A673 (cell line): Measurements from ENCODE around the gene BAK1. TPM values are rescaled to one million over a fixed set of nuclear protein-coding genes. Genes with fewer than 3 reads are reported as not detected.

Source experiments
- Bru-seq: library from RNA; stranded (reverse); fragments of 400-500 nt; gene quantifications from one replicate; lab custom pipeline; 2021; lab: Mats Ljungman, UMichigan
- BruChase-seq, 2 experiments: library from RNA; stranded (reverse); fragments of 400-500 nt; gene quantifications; one replicate each; lab custom pipeline; 2021; lab: Mats Ljungman, UMichigan
- BruUV-seq: library from RNA; stranded (reverse); fragments of 400-500 nt; replicated peaks from 2 replicates; lab custom pipeline; 2021; lab: Mats Ljungman, UMichigan
- CTCF ChIA-PET: fragments of 300-600 bp; sonication (Branson Sonifier 250); formaldehyde crosslinking; loops from one replicate; lab custom pipeline; 2022; ENCODE audit warnings: antibody characterized with exemption; lab: Charles Lee
- POLR2A ChIA-PET: fragments of 300-600 bp; sonication (Branson Sonifier 250); formaldehyde crosslinking; loops from one replicate; lab custom pipeline; 2022; ENCODE audit warnings: antibody characterized with exemption; ENCODE audit not compliant: low non-redundant PET; lab: Charles Lee
- DNase-seq: peaks from one replicate; pipeline ENCODE4 v3.0.0-alpha.2; 2015; ENCODE audit warnings: low spot score
- H3K27ac ChIP-seq: fragments of 200-600 bp; sonication (generic); 2 replicates; pipeline ENCODE4 v1.5.1; 2016; ENCODE audit warnings: mixed run types, low read depth, mild to moderate bottlenecking, mixed read lengths, antibody characterized with exemption, low read length; ENCODE audit not compliant: poor library complexity, severe bottlenecking
- H3K27me3 ChIP-seq: fragments of 200-600 bp; sonication (generic); replicated peaks from 2 replicates; pipeline ENCODE4 v1.6.1; 2017; ENCODE audit warnings: mixed run types, low read depth, mild to moderate bottlenecking, mixed read lengths, antibody characterized with exemption, low read length; ENCODE audit not compliant: insufficient read depth, poor library complexity
- H3K36me3 ChIP-seq: fragments of 200-600 bp; sonication (generic); 2 replicates; pipeline ENCODE4 v1.6.1; 2016; ENCODE audit warnings: mixed run types, mild to moderate bottlenecking, mixed read lengths, antibody characterized with exemption, low read length; ENCODE audit not compliant: insufficient read depth, poor library complexity, severe bottlenecking
- H3K4me1 ChIP-seq: fragments of 200-600 bp; sonication (generic); 2 replicates; pipeline ENCODE4 v1.6.1; 2017; ENCODE audit warnings: mixed run types, mild to moderate bottlenecking, mixed read lengths, antibody characterized with exemption, low read length; ENCODE audit not compliant: insufficient read depth, poor library complexity, severe bottlenecking
- H3K4me3 ChIP-seq: fragments of 200-600 bp; sonication (generic); 2 replicates; pipeline ENCODE4 v1.5.1; 2016; ENCODE audit warnings: low read depth, mixed run types, mild to moderate bottlenecking, mixed read lengths, low read length; ENCODE audit not compliant: poor library complexity, severe bottlenecking
- H3K9me3 ChIP-seq: fragments of 200-600 bp; sonication (generic); 2 replicates; pipeline ENCODE4 v1.6.1; 2016; ENCODE audit warnings: mixed run types, low read depth, mild to moderate bottlenecking, mixed read lengths, antibody characterized with exemption, low read length; ENCODE audit not compliant: poor library complexity, severe bottlenecking
- EZH2 ChIP-seq: fragments of 200-600 bp; sonication (generic); IDR thresholded peaks from 2 replicates; pipeline ENCODE4 v1.6.1; 2017; ENCODE audit warnings: borderline replicate concordance, low read depth, mild to moderate bottlenecking, mixed read lengths, antibody characterized with exemption, low read length; ENCODE audit not compliant: poor library complexity, severe bottlenecking
- intact Hi-C: fragments of 100-400 bp; cut with micrococcal nuclease; formaldehyde crosslinking; loops from one replicate; pipeline ENCODE4 v1.10.0; 2022; ENCODE audit not compliant: unreplicated experiment
- long read RNA-seq: library from polyadenylated mRNA; stranded (forward); transcript quantifications from one replicate; pipeline ENCODE4 v2.0.0, GENCODE V29; 2022
- total RNA-seq: library from RNA; stranded (reverse); gene quantifications from 2 replicates; pipeline ENCODE4 v1.2.3, GENCODE V29; 2021
- TF ChIP-seq, protein P1 (sequence below): fragments of 300-800, 200-600 bp; sonication (generic); conservative IDR thresholded peaks from 2 replicates; pipeline ENCODE4 v1.5.1; 2017; ENCODE audit warnings: low read depth, mild to moderate bottlenecking, antibody characterized with exemption, low read length, moderate library complexity, mixed read lengths

The BAK1 gene
- 26.4 and 27.1 TPM in 2 replicates for total RNA-seq
- Bru-seq, nascent RNA: percentile 63 among the genes with signal in this experiment
- percentile 69 among the genes with signal in this experiment for BruChase-seq, experiment 1, labeled RNA remaining after a 2-hour chase
- percentile 75 among the genes with signal in this experiment for BruChase-seq, experiment 2, labeled RNA remaining after a 6-hour chase
- long read RNA-seq, transcript BAK1-202 (6 exons, 2,136 nt): major isoform, 52 of 62 reads
- long read RNA-seq, partial matches to known transcripts: 5 of 62 reads
- long read RNA-seq, other reads (novel, unspliced or antisense): 5 of 62 reads

DNA sequence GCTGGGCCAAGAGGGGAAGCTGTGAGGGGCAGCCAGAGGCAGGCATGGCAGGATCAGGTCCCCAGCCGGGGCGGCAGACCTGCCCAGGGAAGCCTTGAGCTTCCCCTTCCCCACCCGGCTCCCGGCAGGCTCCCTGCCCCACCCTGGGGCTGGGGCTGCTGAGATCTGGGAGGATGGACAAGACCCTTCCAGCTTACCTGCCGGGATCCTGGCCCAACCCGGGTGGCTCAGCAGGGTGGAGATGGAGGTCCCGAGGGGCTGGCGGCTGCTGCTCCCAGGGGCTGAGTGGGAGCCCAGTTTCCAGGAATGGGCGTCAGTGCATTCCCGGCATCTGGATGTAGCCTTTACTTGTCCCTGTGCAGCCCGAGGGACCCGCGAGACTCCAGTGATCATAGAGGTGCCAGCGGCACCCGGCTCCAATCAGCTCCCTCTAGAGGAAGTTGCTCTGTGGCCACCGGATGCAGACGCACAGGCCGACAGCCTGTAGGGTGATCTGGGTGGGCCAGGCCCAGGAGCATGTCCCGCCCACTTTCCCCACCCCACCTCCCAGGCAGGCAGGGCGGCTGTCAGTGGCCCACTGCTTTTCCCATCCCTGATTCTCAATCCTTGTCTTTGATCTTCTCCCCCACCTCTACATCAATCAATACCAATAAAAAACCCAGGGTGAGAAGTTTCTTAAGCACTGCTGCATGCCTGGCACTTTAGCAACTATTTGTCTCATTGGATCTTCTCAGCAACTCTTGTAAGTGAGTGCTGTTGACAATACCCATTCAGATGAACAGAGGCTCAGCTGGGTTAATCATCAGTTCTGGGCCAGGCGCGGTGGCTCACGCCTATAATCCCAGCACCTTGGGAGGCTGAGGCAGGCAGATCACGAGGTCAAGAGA, at the start of gene BAK1:
Gene BAK1 (minus strand): TSS at position 449 of the 887 bp plus-strand sequence. CDS start 2,672 bp downstream, outside the sequence.
- no peaks in the 10 kb centered on the region for H3K27me3 ChIP-seq
- H3K36me3 ChIP-seq: peaks cover 2% of the 10 kb centered on the region
- H3K4me3 ChIP-seq: peak within 1 kb of the TSS; percentile 81
- peak; percentile 95 for DNase-seq
- CTCF ChIA-PET: interaction anchor here (1.0 to 1.4 kb wide), 2 partner anchors 12 to 574 kb away, joined by 3 to 5 read pairs; no protein-coding TSS in a partner anchor
- peak within 1 kb of the TSS; percentile 80 for H3K27ac ChIP-seq
- BruUV-seq: TSS peak; percentile 43
- TF ChIP-seq, protein P1, sequence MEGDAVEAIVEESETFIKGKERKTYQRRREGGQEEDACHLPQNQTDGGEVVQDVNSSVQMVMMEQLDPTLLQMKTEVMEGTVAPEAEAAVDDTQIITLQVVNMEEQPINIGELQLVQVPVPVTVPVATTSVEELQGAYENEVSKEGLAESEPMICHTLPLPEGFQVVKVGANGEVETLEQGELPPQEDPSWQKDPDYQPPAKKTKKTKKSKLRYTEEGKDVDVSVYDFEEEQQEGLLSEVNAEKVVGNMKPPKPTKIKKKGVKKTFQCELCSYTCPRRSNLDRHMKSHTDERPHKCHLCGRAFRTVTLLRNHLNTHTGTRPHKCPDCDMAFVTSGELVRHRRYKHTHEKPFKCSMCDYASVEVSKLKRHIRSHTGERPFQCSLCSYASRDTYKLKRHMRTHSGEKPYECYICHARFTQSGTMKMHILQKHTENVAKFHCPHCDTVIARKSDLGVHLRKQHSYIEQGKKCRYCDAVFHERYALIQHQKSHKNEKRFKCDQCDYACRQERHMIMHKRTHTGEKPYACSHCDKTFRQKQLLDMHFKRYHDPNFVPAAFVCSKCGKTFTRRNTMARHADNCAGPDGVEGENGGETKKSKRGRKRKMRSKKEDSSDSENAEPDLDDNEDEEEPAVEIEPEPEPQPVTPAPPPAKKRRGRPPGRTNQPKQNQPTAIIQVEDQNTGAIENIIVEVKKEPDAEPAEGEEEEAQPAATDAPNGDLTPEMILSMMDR: peak; percentile 64
- no peak for TF ChIP-seq EZH2
- intact Hi-C loops: loop anchor here (10.0 kb wide), 2 partner anchors 155 to 455 kb away; partner anchors contain the start of gene SYNGAP1
- POLR2A ChIA-PET: interaction anchor here (0.6 kb wide), 1 partner anchor 129 kb away, joined by 4 read pairs; no protein-coding TSS in a partner anchor
- peaks cover 2% of the 10 kb centered on the region for H3K4me1 ChIP-seq
- H3K9me3 ChIP-seq: no peaks in the 10 kb centered on the region

DNA sequence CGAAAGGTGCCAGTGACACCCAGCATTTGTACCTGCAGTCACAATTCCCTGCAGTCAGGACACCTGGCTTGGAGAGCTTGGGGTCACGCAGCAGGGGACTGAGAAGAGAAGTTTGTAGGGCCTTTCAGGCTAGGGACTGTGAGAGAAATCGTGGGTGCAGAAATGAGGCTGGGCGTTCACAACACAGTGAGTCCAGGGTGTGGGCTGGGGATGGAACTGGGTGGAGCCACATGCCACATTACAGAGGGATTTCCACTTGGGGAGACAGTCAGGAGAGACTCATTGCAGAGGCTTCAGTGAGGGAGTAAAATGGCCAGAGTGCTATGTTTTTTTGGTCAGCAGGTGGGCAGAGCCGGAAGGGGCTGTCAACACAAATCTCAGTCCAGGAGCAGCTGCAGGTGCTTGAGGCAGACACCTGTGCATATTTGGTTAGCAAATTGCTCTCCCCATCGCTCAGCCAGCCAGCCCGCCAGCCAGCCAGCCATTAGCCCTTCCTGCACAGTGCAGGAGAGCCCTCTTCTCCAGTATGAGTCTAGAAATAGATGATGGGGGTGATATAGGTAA, 48.4 kb upstream of the BAK1 start:
- no TSS peak for BruUV-seq
- CTCF ChIA-PET: no interaction called here
- no peak overlapping the region for H3K4me3 ChIP-seq
- intact Hi-C loops: no loop called here
- peaks cover 21% of the 10 kb centered on the region for H3K4me1 ChIP-seq
- no peak overlapping the region for H3K27ac ChIP-seq
- H3K36me3 ChIP-seq: peaks cover 2% of the 10 kb centered on the region
- POLR2A ChIA-PET: no interaction called here
- H3K9me3 ChIP-seq: no peaks in the 10 kb centered on the region
- no peaks in the 10 kb centered on the region for H3K27me3 ChIP-seq
- no peak for DNase-seq
- TF ChIP-seq, protein P1: no peak
- no peak for TF ChIP-seq EZH2

GRCh38 chr6:33627876-33628275, 47.8 kb upstream of the BAK1 start:
- intact Hi-C loops: no loop called here
- peaks cover 2% of the 10 kb centered on the region for H3K36me3 ChIP-seq
- ChIA-PET CTCF (no interaction called here), POLR2A (no interaction called here)
- H3K4me1 ChIP-seq: peaks cover 22% of the 10 kb centered on the region
- no peak for DNase-seq
- no peaks in the 10 kb centered on the region for H3K9me3 ChIP-seq
- no peak overlapping the region for H3K4me3 ChIP-seq
- no peaks in the 10 kb centered on the region for H3K27me3 ChIP-seq
- TF ChIP-seq, protein P1: no peak
- no peak for TF ChIP-seq EZH2
- no peak overlapping the region for H3K27ac ChIP-seq
- BruUV-seq: no TSS peak
